HG03095 (cell line): ENCODE results near the gene SLC17A8.
"Not testable (repeated sequence)": the region's sequence is repeated elsewhere in the genome, so short reads cannot be mapped to it uniquely, and the experiment has no call there.

Experiments
- ATAC-seq: cut with Tn5 transposase; IDR thresholded peaks from one replicate; pipeline ENCODE4 v1.9.1; 2021; ENCODE audit warnings: moderate library complexity; ENCODE audit not compliant: unreplicated experiment

The SLC17A8 gene

DNA sequence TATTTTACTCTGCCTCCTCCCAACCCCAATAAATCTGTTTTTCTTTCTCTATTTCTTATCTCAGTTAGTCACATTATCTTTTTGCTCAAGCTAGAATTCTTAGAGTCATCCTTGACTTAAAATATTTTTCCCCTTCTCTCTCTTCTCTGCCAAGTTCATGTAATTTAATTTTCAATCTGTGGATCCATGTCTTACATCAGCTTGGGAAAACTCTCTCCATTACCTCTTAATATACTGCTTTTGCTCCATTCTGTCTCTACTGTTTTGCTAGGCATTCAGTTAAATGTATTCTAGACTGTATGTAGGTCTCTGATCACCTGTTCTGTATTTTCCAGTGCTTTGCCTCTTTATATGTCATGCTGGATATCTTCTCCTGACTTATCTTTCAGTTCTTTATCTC, 65.8 kb downstream of the SLC17A8 start:
- ATAC-seq: no peak

DNA sequence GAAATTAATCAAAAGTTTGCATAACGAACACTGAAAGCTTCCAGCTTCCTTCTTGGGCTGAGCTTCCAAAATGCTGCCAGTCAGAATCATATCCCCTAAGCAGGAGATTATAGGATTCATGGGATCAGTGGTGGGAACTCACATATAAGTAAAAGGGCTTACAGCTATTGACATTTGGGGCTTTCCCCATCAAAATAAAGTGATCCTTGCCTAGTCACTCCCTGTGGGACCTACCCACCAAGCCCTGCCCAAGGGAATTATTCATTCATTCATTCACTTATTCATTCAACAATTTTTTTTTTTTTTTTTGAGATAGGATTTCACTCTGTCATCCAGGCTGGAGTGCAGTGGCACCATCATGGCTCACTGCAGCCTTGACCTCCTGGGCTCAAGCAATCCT, 69.3 kb downstream of the SLC17A8 start:
- no peak for ATAC-seq

DNA sequence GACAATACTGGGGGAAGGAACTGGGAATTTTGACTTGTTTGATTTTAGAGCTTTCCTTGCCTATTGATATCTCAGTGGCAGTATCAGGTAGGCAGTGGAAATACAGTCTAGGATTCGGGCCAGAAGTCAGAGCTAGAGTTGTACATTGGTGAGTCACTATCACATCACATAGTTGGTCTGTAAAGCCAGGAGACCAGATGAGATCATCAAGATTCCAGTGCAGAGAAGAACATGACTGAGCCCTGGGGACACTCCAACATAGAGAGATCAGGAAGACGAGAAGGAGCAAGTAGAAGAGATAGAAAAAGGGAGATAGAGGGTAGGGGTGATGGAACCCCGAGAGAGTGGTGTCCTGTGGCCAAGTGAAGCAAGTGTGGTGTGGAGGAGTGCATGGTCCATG, 70.2 kb downstream of the SLC17A8 start:
- no peak for ATAC-seq

DNA sequence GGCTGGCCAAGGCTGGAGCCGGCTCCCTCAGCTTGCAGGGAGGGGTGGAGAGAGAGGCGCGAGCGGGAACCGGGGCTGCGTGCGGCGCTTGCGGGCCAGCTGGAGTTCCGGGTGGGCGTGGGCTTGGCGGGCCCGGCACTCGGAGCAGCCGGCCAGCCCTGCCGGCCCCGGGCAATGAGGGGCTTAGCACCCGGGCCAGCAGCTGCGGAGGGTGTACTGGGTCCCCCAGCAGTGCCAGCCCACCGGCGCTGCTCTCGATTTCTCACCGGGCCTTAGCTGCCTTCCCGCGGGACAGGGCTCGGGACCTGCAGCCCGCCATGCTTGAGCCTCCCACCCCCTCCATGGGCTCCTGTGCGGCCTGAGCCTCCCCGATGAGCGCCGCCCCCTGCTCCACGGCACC, 73.4 kb downstream of the SLC17A8 start:
- ATAC-seq: not testable (repeated sequence)

DNA sequence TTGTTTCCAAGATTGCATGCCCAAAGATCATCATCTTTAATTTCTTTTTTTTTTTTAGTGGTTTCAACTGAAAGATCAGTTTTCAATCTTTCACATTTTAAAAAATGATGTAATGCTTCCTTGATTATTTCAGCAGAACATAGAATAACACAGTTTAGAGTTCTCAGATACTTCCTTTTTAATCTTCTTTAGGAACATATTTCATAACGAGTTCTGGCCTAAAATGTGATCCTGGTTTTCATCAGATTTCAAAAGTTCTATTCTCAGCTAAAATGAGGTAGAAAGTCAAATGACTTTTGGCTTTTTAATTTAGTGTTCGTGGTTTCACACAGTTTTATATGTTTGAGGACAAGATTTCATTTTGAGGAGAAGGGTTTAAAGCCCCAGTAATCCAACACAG, 76.8 kb downstream of the SLC17A8 start:
- ATAC-seq: no peak

DNA sequence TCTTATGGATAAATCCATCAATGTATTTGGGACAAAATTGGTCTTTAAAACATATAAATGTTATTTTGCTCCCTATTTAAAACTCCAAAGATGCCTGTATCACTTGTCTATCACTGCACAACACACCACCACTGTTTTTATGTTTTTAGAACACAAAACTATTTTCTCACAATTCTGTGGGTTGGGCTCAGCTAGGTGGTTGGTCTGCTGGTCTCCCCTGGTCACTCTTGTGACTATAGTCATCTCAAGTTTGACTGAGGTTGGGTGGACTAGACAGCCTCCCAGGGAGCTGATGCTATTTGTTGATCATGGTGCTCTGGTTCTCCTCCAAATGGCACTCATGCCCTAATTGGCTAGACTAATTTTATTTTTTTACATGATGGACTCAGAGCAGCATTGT, 77.3 kb downstream of the SLC17A8 start:
- no peak for ATAC-seq

DNA sequence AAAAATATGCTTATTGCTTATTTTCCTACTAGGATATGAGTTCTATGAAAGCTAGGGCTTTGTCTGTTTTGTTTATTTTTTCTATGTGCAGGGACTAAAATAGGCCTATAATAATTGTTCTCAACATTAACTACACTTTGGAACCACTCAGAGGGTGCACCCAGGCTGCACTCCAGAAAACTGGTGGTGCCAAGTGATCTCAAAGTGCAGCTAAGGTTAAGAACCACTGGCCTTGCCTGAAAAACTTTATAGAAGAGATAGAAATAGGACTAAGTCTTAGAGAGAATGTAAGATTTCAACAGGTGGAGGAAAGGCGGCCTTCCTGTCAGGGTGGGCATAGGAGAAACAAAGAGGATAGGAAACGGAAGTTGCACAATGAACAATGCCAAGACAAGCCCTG, 79.1 kb downstream of the SLC17A8 start:
- no peak for ATAC-seq

DNA sequence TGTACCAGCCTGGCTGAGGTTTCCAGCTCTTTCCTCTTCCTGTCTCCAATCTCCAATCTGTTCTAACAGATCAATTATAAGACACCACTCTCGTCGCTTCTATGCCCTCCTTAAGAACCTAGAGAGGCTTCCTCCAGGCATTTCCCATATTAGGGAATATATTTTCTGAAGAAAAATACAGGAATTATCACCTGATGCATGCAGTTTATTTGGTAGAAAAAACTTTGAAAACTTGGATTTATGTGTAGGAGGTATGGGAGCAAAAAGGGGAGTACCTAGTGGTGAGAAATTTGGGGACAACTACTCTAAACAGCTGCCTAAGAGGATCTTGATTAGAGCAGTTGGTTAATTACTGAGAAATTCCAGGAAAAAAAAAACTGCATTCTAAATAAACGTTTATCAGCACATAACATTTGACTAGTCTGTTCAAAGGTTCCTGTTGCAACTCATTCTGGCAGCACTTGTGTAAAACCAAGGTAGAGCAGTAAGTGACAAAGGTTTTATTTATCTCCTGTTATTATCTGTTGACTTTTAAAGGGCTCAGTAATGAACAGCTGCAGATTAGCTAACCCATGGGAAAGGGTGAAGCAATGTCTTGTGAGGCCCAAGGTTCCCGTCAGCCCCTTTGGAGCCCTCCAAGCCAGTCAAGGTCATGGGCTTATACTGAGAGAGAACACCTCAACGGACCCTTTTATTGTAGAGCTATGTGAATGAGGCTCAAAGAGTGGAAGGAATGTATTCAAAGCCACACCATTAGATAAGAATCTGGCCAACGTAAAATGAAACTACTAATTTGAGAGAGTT, 80.4 kb downstream of the SLC17A8 start:
- ATAC-seq: no peak

DNA sequence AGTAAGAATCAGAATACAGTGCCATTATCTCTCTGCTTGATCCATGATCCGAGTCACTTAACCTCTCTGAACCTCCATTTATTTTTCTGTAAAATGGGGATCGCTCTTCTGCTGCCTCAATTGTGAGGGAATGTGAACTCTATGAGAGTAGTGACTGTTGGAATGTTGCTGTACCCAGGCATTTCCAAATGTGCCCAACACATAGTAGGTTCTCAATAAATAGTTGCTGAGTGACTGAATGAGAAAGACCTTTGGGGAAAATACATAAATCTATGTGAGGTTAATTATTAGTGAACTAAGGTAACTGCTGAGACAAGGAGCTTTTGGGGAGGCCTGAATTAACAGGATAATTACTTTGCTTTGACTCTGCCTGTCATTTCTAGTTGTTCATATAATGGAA, 82.9 kb downstream of the SLC17A8 start:
- ATAC-seq: no peak

DNA sequence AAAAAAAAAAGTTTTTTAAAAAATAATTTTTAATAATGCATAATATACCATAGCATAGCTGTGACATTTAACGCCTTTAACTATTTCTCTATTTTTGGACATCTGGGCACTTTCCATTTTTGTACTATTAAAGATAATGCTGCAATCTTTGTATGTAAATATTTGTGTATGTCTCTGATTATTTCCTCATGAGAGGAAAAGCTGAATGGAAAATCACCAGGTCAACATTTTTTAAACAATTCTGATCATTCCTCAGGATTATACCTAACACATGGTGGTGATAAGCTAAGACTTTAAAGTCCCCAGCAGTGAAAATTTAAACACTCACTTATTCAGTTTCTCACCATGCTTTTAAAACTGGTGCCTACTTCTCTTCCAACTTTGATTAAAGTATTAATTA, 85.5 kb downstream of the SLC17A8 start:
- ATAC-seq: no peak

DNA sequence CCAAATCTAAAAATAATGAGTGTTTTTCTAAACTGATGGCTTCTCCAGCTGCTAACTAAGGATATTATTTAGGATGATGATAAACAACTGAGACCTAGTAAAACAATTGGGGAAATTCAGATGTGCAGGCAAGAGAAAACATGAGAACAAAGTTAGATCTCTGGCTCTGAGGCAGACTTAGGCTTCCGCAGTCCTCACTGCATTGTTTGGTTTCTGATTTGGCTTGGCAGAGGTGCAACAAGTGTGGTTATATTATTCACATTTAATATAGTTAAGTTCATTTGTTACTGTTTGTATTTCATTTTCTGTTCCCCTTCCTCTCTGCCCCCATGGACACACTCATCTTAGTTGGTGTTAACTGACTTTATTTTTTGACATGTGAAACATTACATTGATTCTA, 86.6 kb downstream of the SLC17A8 start:
- no peak for ATAC-seq

DNA sequence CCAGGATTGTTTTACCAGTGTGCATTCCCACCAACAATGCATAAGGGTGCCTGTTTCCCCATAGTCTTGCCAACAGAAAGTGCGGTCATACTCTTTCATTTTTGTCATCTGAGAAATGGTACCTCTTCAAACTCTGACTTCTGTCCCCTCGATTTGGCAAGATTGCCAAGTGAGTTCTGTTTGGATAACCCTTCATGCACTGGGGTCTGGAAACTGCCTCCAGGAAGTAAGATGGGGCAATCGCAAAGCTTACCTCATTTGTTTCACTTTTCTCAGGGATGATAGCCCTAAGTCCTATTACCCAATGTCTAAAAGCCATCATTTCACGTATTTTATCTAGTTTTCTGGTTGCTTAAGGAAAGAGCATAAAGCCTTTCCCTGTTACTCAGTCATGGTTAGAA, 88.2 kb downstream of the SLC17A8 start:
- no peak for ATAC-seq

DNA sequence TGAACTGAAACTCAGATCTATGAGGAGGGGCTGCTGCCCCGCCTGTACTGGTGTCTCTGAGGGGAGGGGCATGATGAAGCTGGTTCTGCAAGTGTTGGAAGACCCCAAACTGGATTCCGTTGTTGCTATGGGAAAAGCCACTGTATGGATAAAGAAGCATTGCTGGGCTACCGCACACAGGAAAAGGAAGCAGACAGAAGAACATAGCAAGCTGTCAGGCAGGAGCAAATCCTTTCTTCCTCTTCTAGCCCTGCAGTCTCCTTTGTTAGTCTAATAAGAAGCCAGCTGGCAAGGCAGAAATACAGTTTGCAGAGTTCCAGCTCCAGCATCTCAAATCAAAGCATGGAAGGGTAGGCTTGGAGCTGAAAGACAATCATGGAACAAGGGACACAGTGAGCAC, 90.5 kb downstream of the SLC17A8 start:
- no peak for ATAC-seq

DNA sequence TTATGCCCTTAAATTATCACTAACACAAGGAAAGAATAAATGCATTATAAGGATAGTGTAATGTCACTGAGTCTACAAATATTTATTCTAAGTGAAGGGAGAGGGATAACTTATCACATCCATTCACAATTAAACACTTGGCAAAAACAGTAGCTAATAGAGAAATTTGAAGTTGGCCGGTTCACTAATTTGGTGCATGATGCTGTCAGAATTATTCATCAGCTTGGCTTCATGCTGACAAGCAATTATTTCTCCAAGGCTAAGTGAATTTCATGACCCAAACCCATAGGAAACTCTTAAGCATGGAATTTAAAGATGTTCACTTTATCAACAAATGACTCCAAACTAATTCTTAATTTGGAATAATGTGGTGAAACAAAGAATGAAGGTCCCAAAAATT, 91.8 kb downstream of the SLC17A8 start:
- ATAC-seq: no peak

DNA sequence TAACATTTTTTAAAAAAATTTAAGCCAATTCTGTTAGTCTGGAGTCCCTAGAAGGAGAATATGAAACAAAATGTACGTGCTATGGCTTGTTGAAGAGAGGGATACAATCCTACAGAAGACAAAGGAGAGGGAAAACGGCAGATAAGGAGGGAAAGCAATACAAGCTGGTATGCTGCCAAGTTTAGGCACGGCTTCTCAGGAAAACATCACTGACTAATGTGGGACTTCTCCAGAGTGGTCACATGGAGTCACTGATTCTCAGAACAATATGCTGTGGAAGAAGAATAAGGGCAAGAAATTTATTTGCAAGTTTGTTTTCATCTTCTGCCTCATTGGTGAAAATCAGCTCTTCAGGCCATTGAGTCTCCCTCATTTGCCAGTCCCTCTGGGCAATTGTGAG, 93.9 kb downstream of the SLC17A8 start:
- ATAC-seq: no peak

DNA sequence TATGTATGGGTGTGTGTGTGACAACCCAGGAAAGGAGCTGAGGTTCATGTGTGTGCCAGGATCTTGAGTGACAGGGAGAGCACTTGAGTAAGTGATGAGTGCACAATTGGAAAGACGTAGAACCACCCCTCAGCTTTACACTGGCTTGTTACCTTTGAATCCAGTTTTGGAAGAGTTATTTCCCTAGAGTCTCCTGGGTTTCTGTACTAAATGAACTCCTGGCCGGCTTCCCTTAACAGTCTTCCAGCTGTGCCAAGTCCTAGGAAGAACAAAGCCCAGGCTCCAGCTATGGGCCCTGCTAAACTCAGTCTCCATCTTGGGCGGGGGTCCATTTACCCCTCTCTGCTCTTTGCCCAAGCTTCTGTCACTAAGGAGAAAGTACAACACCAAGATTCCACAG, 97.1 kb downstream of the SLC17A8 start:
- no peak for ATAC-seq

DNA sequence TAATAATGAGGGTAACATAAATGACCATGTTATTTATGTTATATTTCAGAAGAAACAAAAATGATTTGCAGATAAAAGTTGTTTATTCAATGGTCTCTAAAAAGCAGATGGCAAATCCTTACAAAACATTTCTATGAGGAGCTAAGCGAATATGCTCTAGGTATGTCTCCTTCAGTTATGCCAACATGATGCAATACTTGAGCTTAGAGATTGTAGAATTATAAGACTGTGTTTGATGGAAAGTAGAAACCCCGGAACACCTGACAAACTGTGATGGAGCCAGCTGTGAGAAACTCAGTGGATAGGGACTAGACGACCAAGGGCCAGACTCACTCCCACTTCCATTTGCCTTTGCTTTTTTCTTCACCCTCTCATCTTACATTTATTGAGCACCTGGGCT, 99.0 kb downstream of the SLC17A8 start:
- no peak for ATAC-seq

DNA sequence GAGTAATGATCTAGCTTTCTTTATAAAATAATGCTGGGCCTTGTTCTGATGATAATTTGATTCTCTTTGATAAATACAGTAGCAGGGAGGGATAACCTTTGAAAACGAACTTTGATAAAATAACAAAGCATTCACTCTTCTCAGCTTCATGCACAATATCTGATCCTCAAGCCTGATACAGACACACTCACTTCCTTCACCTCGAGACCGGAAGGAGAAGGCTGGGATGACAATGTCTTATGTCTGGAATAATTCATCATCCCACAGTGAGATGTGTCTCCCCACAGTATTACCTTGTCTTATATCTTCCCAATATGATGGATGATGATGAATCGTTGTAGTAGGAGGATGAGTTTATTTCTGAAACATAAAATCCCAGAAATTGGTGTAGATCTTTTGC, 101.3 kb downstream of the SLC17A8 start:
- no peak for ATAC-seq

DNA sequence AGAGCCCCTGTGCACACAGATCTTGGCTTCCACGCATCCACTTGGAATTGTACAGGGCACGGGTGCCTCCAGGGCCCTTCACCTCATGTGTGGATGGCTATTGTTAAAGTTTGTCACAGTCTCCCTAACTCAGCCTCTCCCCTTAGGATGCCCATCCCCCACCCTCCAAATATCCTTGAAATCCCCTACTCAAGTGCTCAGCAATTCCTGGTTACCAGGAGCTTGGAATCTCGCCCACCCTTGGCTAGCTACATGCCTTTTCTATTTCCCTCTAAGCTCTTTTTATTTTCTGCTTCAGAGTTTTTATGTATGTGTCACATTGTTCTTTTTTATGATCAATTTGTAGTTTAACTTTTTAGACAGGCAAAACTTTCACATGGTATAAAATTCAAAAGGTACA, 103.8 kb downstream of the SLC17A8 start:
- ATAC-seq: no peak

DNA sequence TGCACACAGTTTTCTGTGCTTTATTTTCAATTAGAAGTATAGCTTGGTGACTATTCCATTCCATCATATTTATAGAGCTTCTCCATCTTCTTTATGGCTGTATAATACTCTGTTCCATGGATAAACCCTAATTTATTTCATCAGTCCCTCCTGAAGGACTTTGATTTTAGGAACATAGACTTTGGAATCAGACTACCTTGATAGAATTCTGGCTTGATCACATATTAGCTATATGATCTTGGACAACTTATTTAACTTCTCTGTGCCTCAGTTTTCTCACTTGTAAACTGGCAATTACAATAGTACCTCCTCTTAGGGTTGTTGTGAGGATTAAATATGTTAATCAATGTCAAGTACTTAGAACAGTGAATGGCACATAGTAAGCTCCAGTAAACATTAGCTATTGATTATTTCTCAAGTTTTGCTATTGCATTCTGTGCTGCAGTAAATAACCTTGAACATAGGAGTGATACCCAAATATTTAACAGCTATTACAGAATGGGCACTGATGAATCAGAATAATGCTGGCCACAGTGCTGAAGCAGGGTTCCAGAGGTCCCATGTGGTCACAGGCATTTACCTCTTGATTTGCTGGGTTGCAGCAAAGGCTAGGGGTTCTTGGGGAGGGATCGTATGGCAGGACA, 104.6 kb downstream of the SLC17A8 start:
- no peak for ATAC-seq

DNA sequence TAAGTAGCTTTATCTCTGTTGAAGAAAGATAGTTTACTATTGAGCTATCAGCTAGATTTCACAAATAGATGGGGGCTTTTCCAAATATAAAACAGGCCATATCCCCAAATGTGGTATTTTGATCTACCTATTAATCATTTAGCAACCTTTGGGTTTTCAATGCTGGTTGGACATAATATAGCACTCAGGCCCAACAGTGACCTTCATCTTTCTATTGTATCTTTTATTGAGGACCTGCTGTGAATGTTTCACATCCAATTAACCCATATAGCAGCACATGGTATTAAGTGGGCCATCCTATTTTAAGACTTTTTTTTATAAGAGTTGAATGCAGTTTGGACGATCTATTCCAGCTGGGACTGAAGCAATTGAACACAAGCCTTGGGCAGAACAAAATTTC, 106.8 kb downstream of the SLC17A8 start:
- ATAC-seq: no peak

DNA sequence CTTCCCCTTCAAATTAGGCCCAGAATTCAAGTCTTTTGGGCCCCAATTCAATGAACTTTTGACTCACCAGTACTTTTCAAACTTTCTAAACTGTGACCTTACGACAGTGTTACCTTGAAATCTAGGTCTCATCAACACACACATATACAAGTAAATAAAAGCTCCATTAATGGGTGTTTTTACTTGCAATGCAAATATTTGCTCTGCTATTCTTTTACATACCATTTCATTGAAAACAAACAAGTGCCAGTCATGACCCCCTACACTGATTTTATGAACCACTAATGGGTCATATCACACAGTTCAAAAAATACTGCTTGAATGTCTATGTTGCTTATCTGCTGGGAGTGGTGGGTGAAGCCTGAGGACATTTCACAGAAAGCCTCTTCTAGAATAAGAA, 107.7 kb downstream of the SLC17A8 start:
- ATAC-seq: no peak

DNA sequence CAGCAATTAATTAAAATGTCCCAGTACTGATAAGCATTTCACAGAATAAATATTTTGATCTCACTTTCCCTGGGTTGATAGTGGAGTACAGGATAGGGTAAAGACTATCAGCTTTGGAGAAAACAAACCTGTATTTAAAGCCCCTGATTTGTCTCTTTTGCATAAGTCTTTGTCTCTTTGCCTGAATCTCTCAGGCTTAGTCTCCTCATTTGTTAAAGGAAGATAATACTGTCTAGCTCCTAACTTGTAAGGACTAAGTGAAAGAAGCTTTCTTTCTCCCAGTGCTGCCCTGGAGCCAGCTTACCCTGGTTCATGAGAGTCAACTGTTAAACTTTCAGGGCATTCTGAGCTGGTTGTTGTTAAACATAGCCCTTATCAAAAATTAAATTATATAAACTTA, 111.3 kb downstream of the SLC17A8 start:
- ATAC-seq: no peak
